GM23248 (cell line): ENCODE results near the gene EFHC1. TPM values are rescaled to one million over a fixed set of nuclear protein-coding genes. Genes with fewer than 3 reads are reported as not detected.

Experiments used
- DNase-seq: peaks from one replicate; pipeline ENCODE4 v3.0.0-alpha.2; 2015
- H2AFZ ChIP-seq: fragments of 200-600 bp; sonication (generic); 2 replicates; pipeline ENCODE4 v1.6.1; 2016; ENCODE audit warnings: antibody characterized with exemption
- H3F3A ChIP-seq: fragments of 200-600 bp; sonication (generic); 2 replicates; pipeline ENCODE4 v1.6.1; 2016; ENCODE audit warnings: mild to moderate bottlenecking, antibody characterized with exemption, mixed run types; ENCODE audit not compliant: insufficient read depth
- H3K27ac ChIP-seq: fragments of 200-600 bp; sonication (generic); 2 replicates; pipeline ENCODE4 v1.5.1; 2016; ENCODE audit warnings: mild to moderate bottlenecking
- H3K27me3 ChIP-seq: fragments of 200-600 bp; sonication (generic); replicated peaks from 2 replicates; pipeline ENCODE4 v1.6.1; 2016; ENCODE audit warnings: mild to moderate bottlenecking; ENCODE audit not compliant: insufficient read depth
- H3K36me3 ChIP-seq: fragments of 200-600 bp; sonication (generic); 2 replicates; pipeline ENCODE4 v1.6.1; 2016; ENCODE audit warnings: low read depth, mild to moderate bottlenecking
- H3K4me1 ChIP-seq: fragments of 200-600 bp; sonication (generic); 2 replicates; pipeline ENCODE4 v1.6.1; 2016; ENCODE audit warnings: mild to moderate bottlenecking; ENCODE audit not compliant: insufficient read depth
- H3K4me2 ChIP-seq: fragments of 200-600 bp; sonication (generic); one replicate; pipeline ENCODE4 v1.6.1; 2016; ENCODE audit warnings: mild to moderate bottlenecking; ENCODE audit not compliant: unreplicated experiment
- H3K4me3 ChIP-seq: fragments of 200-600 bp; sonication (generic); 2 replicates; pipeline ENCODE4 v1.5.1; 2016; ENCODE audit warnings: mild to moderate bottlenecking
- H3K79me2 ChIP-seq: fragments of 200-600 bp; sonication (generic); 2 replicates; pipeline ENCODE4 v1.6.1; 2016; ENCODE audit warnings: mild to moderate bottlenecking; ENCODE audit not compliant: insufficient read depth
- H3K9ac ChIP-seq: fragments of 200-600 bp; sonication (generic); 2 replicates; pipeline ENCODE4 v1.6.1; 2016; ENCODE audit warnings: mild to moderate bottlenecking
- H3K9me2 ChIP-seq: fragments of 200-600 bp; sonication (generic); 2 replicates; pipeline ENCODE4 v1.6.1; 2016; ENCODE audit warnings: mixed run types, mild to moderate bottlenecking, moderate library complexity; ENCODE audit not compliant: insufficient read depth
- H3K9me3 ChIP-seq: fragments of 200-600 bp; sonication (generic); one replicate; pipeline ENCODE4 v1.6.1; 2017; ENCODE audit warnings: low read depth
- H4K20me1 ChIP-seq: fragments of 200-600 bp; sonication (generic); 2 replicates; pipeline ENCODE4 v1.6.0; 2016; ENCODE audit not compliant: insufficient read depth
- EZH2 ChIP-seq: fragments of 200-600 bp; sonication (generic); IDR thresholded peaks from 2 replicates; pipeline ENCODE4 v1.6.1; 2018; ENCODE audit warnings: antibody characterized with exemption, mild to moderate bottlenecking; ENCODE audit not compliant: insufficient read depth, poor library complexity, severe bottlenecking
- EZH2phosphoT487 ChIP-seq: fragments of 200-600 bp; sonication (generic); IDR thresholded peaks from 2 replicates; pipeline ENCODE4 v1.6.1; 2018; ENCODE audit warnings: antibody characterized with exemption, moderate library complexity, mild to moderate bottlenecking, low read depth; ENCODE audit not compliant: insufficient read depth
- WGBS, 2 experiments: methylation state at CpG; one replicate each; pipeline ENCODE4 v1.1.6; 2015 to 2017; ENCODE audit warnings: low lambda C conversion rate in 2 of 2, low coverage in 1 of 2; ENCODE audit errors: missing lambda C conversion rate in 2 of 2; 5-methylcytosine and 5-hydroxymethylcytosine counted together
- in situ Hi-C: fragments of 300-500 bp; cut with MboI; formaldehyde crosslinking; loops from 2 replicates; pipeline ENCODE4 v1.15.0; 2020
- polyA plus RNA-seq: library from polyadenylated mRNA; unstranded; fragments of >200 nt; fragmentation: Nextera tagmentation; extraction: Ambion mirVana; gene quantifications from 2 replicates; pipeline ENCODE4 v1.2.1, GENCODE V29; 2016
- total RNA-seq: library from RNA; depleted of rRNA; stranded (reverse); fragments of >200 nt; shearing (Covaris generic); gene quantifications from 2 replicates; pipeline ENCODE4 v1.2.3, GENCODE V29; 2014

The EFHC1 gene
- total and polyA plus RNA-seq, 2 experiments from 2014 or later = 29.7 to 36.1 TPM

DNA sequence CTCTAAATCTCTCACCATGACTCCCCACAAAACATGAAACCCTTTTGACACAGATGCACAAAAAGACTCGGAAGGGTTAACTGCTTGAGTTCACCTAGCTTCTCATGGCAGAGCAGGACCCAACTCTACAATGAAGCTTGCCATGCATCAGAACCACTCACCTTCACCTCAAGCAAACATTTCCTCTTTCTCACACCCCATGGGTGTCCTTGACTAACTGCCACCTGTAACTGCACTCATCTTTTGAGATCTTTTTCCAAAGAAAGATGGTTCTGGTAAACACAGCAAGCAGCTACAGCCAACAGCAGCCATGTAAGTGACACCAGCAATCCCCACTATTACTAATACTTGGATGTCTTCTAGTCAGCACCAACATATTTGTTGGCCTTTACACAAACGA, 76.5 kb downstream of the EFHC1 start:
- peaks cover 32% of the 10 kb centered on the region for H3K4me1 ChIP-seq
- H3K9me3 ChIP-seq = no peaks in the 10 kb centered on the region
- peaks cover 43% of the 10 kb centered on the region; the same call in 1 of the 2 replicates for H3K79me2 ChIP-seq
- H4K20me1 ChIP-seq = no peaks in the 10 kb centered on the region
- H3K4me2 ChIP-seq = no peak overlapping the region
- peaks cover 94% of the 10 kb centered on the region for H3F3A ChIP-seq
- no peak overlapping the region; the same call in 1 of the 2 replicates for H3K27ac ChIP-seq
- TF ChIP-seq EZH2phosphoT487 (no peak), EZH2 (no peak)
- no peaks in the 10 kb centered on the region for H3K27me3 ChIP-seq
- no peak overlapping the region for H3K4me3 ChIP-seq
- H3K36me3 ChIP-seq = peaks cover 41% of the 10 kb centered on the region
- in situ Hi-C loops = no loop called here
- H2AFZ ChIP-seq = no peak overlapping the region
- H3K9me2 ChIP-seq = no peaks in the 10 kb centered on the region
- WGBS, 2 experiments = 94 to 95% methylated on average over 2 of the region's 2 CpGs
- no peak overlapping the region for H3K9ac ChIP-seq
- no peak for DNase-seq

- Histone ChIP-seq H3K36me3 (peaks cover 53% of the 10 kb centered on the region), H3K27ac (peak overlapping the region; percentile 52), H3K4me3 (no peak overlapping the region), H3K9ac (peak overlapping the region; percentile 19; the same call in 1 of the 2 replicates), H3K9me3 (no peaks in the 10 kb centered on the region), H3K27me3 (no peaks in the 10 kb centered on the region), H3K9me2 (no peaks in the 10 kb centered on the region), H3K4me1 (peaks cover 25% of the 10 kb centered on the region), H3K79me2 (peaks cover 54% of the 10 kb centered on the region; the same call in 1 of the 2 replicates), H4K20me1 (no peaks in the 10 kb centered on the region), H3K4me2 (no peak overlapping the region), H3F3A (peaks cover 96% of the 10 kb centered on the region), H2AFZ (no peak overlapping the region)
- 74 to 78% methylated on average over 14 of the region's 14 CpGs for WGBS, 2 experiments
- DNase-seq = peak; percentile 58
- no peak for TF ChIP-seq EZH2
- no peak for TF ChIP-seq EZH2phosphoT487
- in situ Hi-C loops = no loop called here
These were observed 77.7 kb downstream of the EFHC1 start for GRCh38 chr6:52497652-52498408.

GRCh38 chr6:52498538-52499017, 78.4 kb downstream of the EFHC1 start:
- Histone ChIP-seq H3K27ac (peak overlapping the region; percentile 52), H3F3A (peaks cover 99% of the 10 kb centered on the region), H3K27me3 (no peaks in the 10 kb centered on the region), H3K79me2 (peaks cover 55% of the 10 kb centered on the region; the same call in 1 of the 2 replicates), H3K36me3 (peaks cover 59% of the 10 kb centered on the region), H4K20me1 (no peaks in the 10 kb centered on the region), H3K9me3 (no peaks in the 10 kb centered on the region), H3K4me1 (peaks cover 30% of the 10 kb centered on the region), H3K9ac (peak overlapping the region; percentile 19; the same call in 1 of the 2 replicates), H2AFZ (no peak overlapping the region), H3K4me2 (peak overlapping the region; percentile 8), H3K9me2 (no peaks in the 10 kb centered on the region), H3K4me3 (no peak overlapping the region)
- WGBS, 2 experiments = 94 to 96% methylated on average over 11 of the region's 11 CpGs
- TF ChIP-seq EZH2 (no peak), EZH2phosphoT487 (no peak)
- in situ Hi-C loops = no loop called here
- DNase-seq = no peak

DNA sequence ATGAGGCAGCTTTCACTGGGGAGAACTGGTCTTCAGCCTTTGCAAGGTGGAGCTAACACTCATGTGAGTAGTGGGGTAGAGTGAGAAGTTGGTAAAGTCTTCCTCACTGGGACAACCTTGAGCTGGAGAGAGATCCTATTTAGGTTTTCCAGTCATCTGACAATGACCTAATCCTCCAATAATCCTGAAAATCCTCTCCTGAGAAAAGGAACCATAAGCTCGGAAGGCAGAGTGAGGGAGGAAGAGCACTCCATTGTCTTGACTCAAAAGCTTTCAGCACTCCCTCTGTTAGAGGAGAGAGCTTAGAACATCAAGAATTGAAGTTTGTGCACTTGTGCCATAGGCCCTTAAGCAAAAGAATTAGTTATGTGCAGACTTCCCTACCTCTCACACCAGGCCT, 78.9 kb downstream of the EFHC1 start:
- no peaks in the 10 kb centered on the region for H4K20me1 ChIP-seq
- peak overlapping the region; percentile 52 for H3K27ac ChIP-seq
- TF ChIP-seq EZH2phosphoT487 (no peak), EZH2 (no peak)
- in situ Hi-C loops = no loop called here
- DNase-seq = peak; percentile 72
- WGBS, 2 experiments = 10 to 15% methylated on average over 1 of the region's 1 CpG
- no peaks in the 10 kb centered on the region for H3K9me3 ChIP-seq
- no peak overlapping the region for H3K4me3 ChIP-seq
- H3K4me1 ChIP-seq = peaks cover 34% of the 10 kb centered on the region
- H3K9ac ChIP-seq = peak overlapping the region; percentile 19; the same call in 1 of the 2 replicates
- peak overlapping the region; percentile 8 for H3K4me2 ChIP-seq
- H3K27me3 ChIP-seq = no peaks in the 10 kb centered on the region
- peaks cover 55% of the 10 kb centered on the region; the same call in 1 of the 2 replicates for H3K79me2 ChIP-seq
- no peak overlapping the region for H2AFZ ChIP-seq
- peaks cover 60% of the 10 kb centered on the region for H3K36me3 ChIP-seq
- no peaks in the 10 kb centered on the region for H3K9me2 ChIP-seq
- peaks cover 98% of the 10 kb centered on the region for H3F3A ChIP-seq
